Activated T-helper 17 cell treated with anti-CD3 and anti-CD28 coated beads, Interleukin-2, amount 50 U/mL, for 72 hours (primary cell): Measurements from ENCODE around the gene MPPED2. TPM values are rescaled to one million over a fixed set of nuclear protein-coding genes. Genes with fewer than 3 reads are reported as not detected.
"Not testable (repeated sequence)": the region's sequence is repeated elsewhere in the genome, so short reads cannot be mapped to it uniquely, and the experiment has no call there.

Experiments used
- ATAC-seq: fragments of 150-1000 bp; cut with Tn5 transposase; replicated peaks from 2 replicates; pipeline ENCODE4 v1.10.0; 2021; ENCODE audit warnings: mild to moderate bottlenecking, moderate library complexity
- H3K27ac Mint-ChIP-seq: one replicate; pipeline ENCODE4 v1.8.0; 2022; ENCODE audit warnings: mixed read lengths
- H3K27me3 Mint-ChIP-seq: one replicate; pipeline ENCODE4 v1.8.0; 2022; ENCODE audit warnings: mixed read lengths
- H3K36me3 Mint-ChIP-seq: one replicate; pipeline ENCODE4 v1.8.0; 2022; ENCODE audit warnings: low read depth, mild to moderate bottlenecking, mixed read lengths
- H3K4me1 Mint-ChIP-seq: one replicate; pipeline ENCODE4 v1.8.0; 2022; ENCODE audit warnings: mixed read lengths
- H3K4me3 Mint-ChIP-seq: one replicate; pipeline ENCODE4 v1.8.0; 2022; ENCODE audit warnings: mild to moderate bottlenecking, mixed read lengths
- H3K9me3 Mint-ChIP-seq: one replicate; pipeline ENCODE4 v1.8.0; 2022; ENCODE audit warnings: mixed read lengths
- total RNA-seq, 2 donors: library from RNA; stranded (reverse); gene quantifications; one replicate each; pipeline ENCODE4 v1.2.3, GENCODE V29; 2022

The MPPED2 gene
- total RNA-seq, 2 donors from 2014 or later: not detected

DNA sequence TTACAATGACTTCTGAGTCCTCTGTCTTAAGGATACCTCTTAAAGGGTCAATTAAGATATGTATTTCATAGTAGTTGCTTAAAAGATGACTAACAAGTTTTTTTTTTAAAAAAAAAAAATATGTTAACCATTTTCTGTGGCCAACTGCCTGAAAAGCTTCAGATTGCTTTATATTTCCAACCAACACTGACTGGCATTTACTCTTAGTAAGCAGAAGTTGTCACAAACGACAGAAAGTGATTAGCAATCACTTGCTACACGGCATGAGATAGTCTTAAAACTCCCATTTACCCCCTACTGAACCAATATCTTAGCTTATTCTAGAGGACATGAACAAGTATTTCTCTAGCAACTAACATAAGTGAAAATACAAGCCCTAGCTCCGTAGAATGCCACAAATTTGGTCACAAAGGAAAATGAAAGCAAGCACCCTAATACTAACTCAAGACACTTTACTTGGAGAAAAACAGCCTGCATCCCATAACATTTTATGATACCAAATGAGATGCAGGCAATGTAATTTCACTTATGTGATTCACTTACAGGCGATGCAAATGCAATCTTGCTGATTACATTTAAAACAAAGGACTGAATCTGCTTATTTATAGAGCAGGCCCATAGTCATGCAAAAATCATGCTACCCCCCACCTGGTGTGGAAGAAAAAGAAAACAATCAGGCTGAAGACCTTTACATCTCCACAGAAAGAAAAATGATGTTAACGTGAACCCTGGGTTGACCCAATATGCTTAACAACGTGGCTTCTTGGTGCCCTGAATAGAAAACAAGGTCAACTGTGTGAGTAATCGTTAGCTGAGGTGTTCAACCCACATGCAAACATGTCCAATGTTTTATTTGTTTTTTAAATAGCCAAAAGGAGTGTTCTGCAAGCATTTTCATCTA, 25.7 kb downstream of the MPPED2 start:
- Mint-ChIP-seq H3K4me3 (no peak overlapping the region), H3K9me3 (no peaks in the 10 kb centered on the region), H3K36me3 (no peaks in the 10 kb centered on the region), H3K4me1 (no peaks in the 10 kb centered on the region), H3K27ac (no peak overlapping the region), H3K27me3 (peaks cover 3% of the 10 kb centered on the region)
- ATAC-seq: no peak

DNA sequence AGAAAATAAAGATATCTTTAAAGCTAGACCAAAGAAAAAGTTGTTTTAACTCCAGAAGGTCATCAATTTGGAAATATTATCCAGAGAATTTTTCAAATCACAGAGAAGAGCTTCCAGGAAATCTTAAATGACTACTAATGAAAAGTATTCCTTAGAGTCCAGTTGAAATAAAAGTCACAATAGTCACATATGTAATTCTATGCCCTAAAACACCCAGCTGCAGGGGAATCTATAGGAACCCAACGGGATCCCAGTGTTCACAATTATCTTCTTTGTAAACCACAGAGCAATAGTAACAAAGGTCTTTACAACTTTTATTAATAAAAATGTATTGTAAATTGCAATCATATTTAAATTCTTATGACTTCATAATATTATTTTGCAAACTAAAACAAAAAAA, 27.1 kb downstream of the MPPED2 start:
- H3K27ac Mint-ChIP-seq: no peak overlapping the region
- ATAC-seq: no peak
- no peak overlapping the region for H3K4me3 Mint-ChIP-seq

DNA sequence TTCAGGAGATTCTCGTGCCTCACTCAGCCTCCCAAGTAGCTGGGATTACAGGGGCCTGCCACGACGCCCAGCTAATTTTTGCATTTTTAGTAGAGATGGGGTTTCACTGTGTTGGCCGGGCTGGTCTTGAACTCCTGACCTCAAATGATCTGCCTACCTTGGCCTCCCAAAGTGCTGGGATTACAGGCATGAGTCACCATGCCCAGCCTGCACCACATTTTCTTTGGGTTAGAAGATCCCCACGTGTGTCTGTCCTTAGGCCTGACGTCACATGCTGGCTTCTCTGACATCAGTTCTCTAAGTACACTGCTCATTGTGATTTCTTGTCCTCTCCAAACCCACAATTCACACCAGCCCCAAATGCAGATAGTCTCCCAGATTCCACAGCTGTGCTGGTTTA, 31.6 kb downstream of the MPPED2 start:
- not testable (repeated sequence) for H3K4me3 Mint-ChIP-seq, H3K27me3 Mint-ChIP-seq, H3K9me3 Mint-ChIP-seq, H3K4me1 Mint-ChIP-seq, ATAC-seq, H3K27ac Mint-ChIP-seq, H3K36me3 Mint-ChIP-seq

More for the DNA sequence above, 27.1 kb downstream of the MPPED2 start:
- peaks cover 6% of the 10 kb centered on the region for H3K27me3 Mint-ChIP-seq
- H3K9me3 Mint-ChIP-seq: no peaks in the 10 kb centered on the region
- no peaks in the 10 kb centered on the region for H3K36me3 Mint-ChIP-seq
- no peaks in the 10 kb centered on the region for H3K4me1 Mint-ChIP-seq

DNA sequence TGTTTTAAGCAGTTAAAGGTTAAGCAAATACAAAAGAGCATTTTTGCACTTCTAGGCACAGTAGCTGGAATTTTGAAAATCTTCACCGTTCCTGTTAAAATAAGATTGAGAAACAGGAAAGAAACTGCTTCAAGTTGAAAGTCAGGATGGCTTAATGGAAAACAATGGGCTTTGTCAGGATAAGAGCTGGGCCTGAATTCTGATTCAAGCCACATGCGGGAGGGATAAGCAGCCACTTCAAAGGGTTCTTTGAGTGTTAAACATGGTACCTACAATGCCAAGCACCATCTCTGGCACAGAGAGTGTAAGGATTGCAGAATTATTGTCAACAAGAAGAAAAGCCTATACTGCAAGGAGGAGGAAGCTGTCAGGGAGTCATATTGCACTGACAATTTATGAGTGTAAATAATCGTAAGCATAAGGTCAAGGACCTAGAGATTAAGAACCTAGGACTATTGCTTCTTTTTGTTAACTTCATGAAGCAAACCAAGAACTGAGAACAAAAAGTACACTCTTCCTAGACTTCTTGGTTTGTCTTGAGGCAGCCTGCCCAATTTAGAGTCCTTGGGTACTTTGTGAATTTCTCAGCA, 32.5 kb downstream of the MPPED2 start:
- no peak overlapping the region for H3K27ac Mint-ChIP-seq
- H3K36me3 Mint-ChIP-seq: no peaks in the 10 kb centered on the region
- no peak for ATAC-seq
- no peak overlapping the region for H3K4me3 Mint-ChIP-seq
- H3K27me3 Mint-ChIP-seq: peaks cover 4% of the 10 kb centered on the region
- no peaks in the 10 kb centered on the region for H3K9me3 Mint-ChIP-seq
- H3K4me1 Mint-ChIP-seq: no peaks in the 10 kb centered on the region

DNA sequence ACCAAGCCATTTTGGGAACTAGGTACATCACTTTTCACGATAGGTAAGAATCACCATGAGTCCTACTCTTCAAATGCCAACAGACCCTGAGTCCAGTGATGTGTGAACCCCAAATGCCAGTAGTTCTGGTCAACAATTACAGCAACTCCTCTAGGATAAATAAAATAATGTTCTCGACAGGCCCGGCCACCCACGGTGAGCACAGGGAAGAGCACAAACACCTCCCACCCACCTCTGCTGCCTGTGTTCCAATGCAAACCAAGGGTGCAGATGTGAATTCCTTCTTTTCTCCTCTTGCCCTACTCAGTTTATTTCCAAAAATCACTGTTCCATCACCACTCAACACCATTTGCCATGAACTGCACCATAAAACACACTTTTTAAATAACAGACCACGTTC, 33.3 kb downstream of the MPPED2 start:
- Mint-ChIP-seq H3K27ac (no peak overlapping the region), H3K27me3 (peaks cover 4% of the 10 kb centered on the region), H3K4me1 (no peaks in the 10 kb centered on the region), H3K9me3 (no peaks in the 10 kb centered on the region), H3K36me3 (no peaks in the 10 kb centered on the region), H3K4me3 (no peak overlapping the region)
- ATAC-seq: no peak

DNA sequence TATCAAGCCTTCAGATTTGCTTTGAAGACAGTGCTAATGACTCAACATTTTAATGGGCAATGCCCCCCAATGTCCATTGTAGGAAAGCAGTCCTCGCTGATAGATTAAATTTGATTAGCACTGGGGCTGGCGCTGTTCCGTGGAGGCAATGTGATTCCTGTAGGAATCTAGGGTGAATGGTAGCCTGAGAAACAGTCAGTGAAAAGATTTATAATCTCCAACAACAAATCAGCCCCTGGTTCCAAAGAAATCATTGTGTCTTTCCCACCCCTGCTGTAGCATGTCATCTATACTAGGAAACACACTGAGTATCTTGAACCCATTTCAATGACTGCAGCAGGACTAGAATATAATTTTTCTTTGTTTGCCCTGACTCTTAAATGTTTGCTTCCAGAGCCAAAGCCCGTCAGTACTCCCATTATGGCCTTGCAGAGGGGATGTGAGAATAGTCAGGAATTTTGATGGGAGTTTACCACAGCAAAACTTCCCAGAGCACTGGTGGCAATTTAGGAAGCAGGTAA, 36.1 kb downstream of the MPPED2 start:
- Mint-ChIP-seq H3K27me3 (peaks cover 4% of the 10 kb centered on the region), H3K27ac (no peak overlapping the region), H3K4me1 (no peaks in the 10 kb centered on the region), H3K4me3 (no peak overlapping the region), H3K9me3 (no peaks in the 10 kb centered on the region), H3K36me3 (no peaks in the 10 kb centered on the region)
- no peak for ATAC-seq

DNA sequence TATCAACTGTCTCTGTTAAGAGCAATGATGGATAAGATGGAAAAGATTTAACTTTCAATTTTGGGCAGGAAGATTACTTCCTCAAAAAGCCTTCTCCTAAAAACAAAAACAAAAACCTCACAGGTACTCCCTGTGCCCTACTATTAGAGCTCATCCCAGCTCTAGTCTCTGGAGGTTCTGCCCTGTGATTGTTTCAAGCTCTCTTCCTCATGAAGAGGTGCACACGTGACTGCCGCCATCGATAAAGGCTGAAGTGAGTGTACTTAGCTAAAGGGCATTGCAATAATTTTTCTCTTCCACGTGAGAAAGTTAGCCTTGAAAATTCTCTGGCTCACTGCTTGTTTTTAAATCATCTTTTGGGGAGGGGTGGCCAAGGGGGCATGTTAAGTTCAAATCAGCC, 36.6 kb downstream of the MPPED2 start:
- no peaks in the 10 kb centered on the region for H3K27me3 Mint-ChIP-seq
- no peaks in the 10 kb centered on the region for H3K4me1 Mint-ChIP-seq
- no peak overlapping the region for H3K27ac Mint-ChIP-seq
- no peaks in the 10 kb centered on the region for H3K9me3 Mint-ChIP-seq
- H3K36me3 Mint-ChIP-seq: no peaks in the 10 kb centered on the region
- no peak overlapping the region for H3K4me3 Mint-ChIP-seq
- no peak for ATAC-seq

DNA sequence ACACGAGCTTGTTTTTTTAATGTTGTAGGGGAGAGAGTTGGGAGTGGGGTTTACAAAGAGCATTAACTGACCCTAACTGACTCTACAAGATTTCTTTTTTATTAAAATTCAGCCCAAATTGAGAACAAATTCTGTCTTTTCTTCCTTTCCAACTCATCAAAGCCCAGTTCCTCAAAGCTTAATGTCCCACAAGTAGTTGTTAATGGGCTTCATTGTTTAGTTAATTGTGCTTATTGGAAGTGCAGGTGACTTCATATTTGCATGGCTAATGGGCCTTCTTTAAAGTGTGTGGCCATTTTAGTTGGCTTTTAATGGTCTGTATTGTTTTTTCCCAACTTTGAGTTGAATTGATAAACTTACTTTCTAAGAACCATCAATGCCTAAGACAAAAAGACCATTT, 39.8 kb downstream of the MPPED2 start:
- Mint-ChIP-seq H3K27ac (no peak overlapping the region), H3K36me3 (no peaks in the 10 kb centered on the region), H3K4me3 (no peak overlapping the region), H3K9me3 (no peaks in the 10 kb centered on the region), H3K4me1 (no peaks in the 10 kb centered on the region), H3K27me3 (no peaks in the 10 kb centered on the region)
- no peak for ATAC-seq

DNA sequence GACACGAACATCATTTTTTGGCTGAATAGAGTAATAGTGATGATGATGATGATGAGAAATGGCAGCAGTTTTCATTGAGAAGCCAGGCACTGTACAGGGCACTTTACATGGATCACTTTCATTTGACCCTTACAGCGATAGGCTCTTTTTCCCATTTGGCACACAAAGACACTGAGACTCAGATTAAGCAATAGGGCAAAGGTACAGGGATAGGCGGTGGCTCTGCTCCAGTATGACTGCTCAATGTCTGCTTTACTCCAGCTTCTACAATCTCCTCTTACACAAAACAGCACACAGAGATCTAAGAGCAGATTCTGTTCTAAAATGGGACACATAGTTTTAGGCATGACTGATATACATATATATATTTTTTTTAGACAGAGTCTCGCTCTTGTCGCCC, 40.6 kb downstream of the MPPED2 start:
- Mint-ChIP-seq H3K4me3 (no peak overlapping the region), H3K27me3 (no peaks in the 10 kb centered on the region)

DNA sequence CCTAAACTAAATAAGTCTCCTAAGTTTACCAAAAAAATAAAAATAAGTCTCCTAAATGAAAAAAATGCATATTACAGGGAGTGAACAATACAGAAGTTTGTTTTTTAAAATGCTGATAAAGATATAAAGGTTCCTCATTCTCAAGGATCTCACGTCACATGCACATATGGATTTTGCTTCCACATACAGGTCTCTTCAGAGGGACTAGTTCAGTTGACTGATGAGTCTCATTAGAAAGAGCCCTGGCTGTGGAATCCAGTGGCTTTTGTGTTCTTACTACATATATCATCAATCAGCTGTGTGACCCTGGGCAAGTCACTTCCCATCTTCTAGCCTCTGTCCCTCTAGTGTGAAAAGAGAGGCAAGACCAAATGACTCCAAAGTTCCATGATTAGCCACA, 43.1 kb downstream of the MPPED2 start:
- no peak overlapping the region for H3K27ac Mint-ChIP-seq

More for the DNA sequence above, 40.6 kb downstream of the MPPED2 start:
- ATAC-seq: no peak
- H3K27ac Mint-ChIP-seq: no peak overlapping the region
- H3K36me3 Mint-ChIP-seq: no peaks in the 10 kb centered on the region
- no peaks in the 10 kb centered on the region for H3K4me1 Mint-ChIP-seq
- no peaks in the 10 kb centered on the region for H3K9me3 Mint-ChIP-seq

DNA sequence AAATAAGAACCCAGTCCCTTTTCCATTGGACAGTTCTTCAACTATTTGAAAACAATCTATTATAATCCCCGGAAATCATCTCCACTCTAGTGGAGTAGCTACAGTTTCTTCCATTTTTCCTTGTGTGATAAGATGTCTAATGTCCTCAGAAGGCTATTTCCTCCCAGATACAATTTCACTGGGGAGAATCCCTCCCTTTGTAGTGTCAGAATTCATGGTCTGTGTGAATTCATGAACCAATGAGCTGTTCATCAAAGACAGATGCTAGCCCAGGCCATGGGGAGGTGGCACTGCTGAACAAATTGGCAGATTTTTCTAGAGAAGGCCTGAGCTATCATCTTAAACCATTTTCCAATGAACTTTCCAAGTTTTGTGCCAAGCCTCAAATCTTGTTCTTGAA, 45.4 kb downstream of the MPPED2 start:
- Mint-ChIP-seq H3K9me3 (no peaks in the 10 kb centered on the region), H3K4me3 (no peak overlapping the region), H3K27ac (no peak overlapping the region), H3K36me3 (no peaks in the 10 kb centered on the region), H3K4me1 (no peaks in the 10 kb centered on the region), H3K27me3 (no peaks in the 10 kb centered on the region)
- ATAC-seq: no peak

More for the DNA sequence above, 43.1 kb downstream of the MPPED2 start:
- H3K4me1 Mint-ChIP-seq: no peaks in the 10 kb centered on the region
- H3K9me3 Mint-ChIP-seq: no peaks in the 10 kb centered on the region
- no peak for ATAC-seq
- no peak overlapping the region for H3K4me3 Mint-ChIP-seq
- H3K36me3 Mint-ChIP-seq: no peaks in the 10 kb centered on the region
- H3K27me3 Mint-ChIP-seq: no peaks in the 10 kb centered on the region

DNA sequence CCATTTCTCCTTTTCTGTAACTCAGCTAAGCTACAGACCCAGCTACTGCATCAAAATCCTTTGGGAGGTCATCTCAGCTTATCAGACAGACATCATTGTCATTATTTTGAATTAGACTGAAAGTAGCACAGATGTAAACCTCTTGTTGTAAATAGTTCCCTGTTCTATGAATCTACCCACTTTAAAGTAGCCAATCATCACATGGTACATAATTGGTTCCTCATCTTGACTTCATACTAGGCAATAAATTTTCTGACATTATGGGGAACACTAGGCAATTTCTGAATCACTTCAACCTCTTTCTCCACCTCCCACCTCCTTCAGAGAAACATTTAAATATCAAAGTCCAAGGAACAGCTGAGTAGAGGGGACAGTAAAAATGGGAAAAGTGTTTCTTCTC, 47.9 kb downstream of the MPPED2 start:
- ATAC-seq: no peak
- no peaks in the 10 kb centered on the region for H3K9me3 Mint-ChIP-seq
- no peaks in the 10 kb centered on the region for H3K27me3 Mint-ChIP-seq
- no peaks in the 10 kb centered on the region for H3K36me3 Mint-ChIP-seq
- H3K27ac Mint-ChIP-seq: no peak overlapping the region
- H3K4me1 Mint-ChIP-seq: no peaks in the 10 kb centered on the region
- no peak overlapping the region for H3K4me3 Mint-ChIP-seq

DNA sequence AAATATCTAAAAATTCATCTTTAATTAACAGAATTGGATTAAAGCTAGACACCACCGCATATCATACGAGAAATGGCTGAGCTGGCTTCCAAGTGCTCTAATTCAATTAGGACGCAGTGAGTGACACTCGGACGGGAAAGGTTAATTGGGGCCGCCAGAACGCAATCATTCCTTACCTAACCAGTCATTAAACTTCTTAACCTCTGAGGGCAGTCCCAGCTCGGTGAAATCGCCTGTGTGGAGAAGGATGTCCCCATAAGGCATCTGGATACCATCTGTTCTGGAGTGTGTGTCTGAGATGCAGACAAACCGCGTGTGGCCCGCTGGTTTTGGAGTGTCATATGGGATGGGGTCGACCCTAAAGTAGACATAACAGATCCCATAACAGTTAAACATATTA, 50.3 kb downstream of the MPPED2 start:
- Mint-ChIP-seq H3K27ac (no peak overlapping the region), H3K4me1 (no peaks in the 10 kb centered on the region), H3K4me3 (no peak overlapping the region), H3K36me3 (no peaks in the 10 kb centered on the region), H3K27me3 (no peaks in the 10 kb centered on the region), H3K9me3 (no peaks in the 10 kb centered on the region)
- no peak for ATAC-seq

DNA sequence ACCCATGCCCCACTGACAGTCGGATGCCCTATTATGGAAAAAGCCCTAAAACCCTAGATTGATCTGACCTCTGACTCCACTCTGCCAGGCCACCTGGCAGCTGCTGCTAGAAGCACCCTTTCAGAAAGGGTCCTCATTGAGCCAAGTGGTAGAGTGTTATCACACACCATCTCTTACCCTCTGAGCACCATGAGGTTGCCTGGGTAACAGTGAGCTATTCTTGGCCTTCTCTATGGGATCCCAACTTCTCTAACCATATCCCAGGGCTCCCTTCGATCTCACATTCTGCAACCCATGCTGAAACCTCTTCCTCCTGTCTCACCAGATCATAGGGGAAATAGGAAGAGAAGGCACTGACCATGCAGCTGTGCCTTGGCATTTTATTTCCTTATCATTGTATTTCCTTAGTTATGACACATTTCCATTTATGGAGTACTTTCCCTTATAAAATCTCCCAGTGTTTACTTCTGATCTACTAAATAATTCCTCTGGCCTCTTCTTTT, 52.7 kb downstream of the MPPED2 start:
- ATAC-seq: no peak
- Mint-ChIP-seq H3K4me3 (no peak overlapping the region), H3K36me3 (no peaks in the 10 kb centered on the region), H3K27ac (no peak overlapping the region), H3K4me1 (no peaks in the 10 kb centered on the region), H3K9me3 (no peaks in the 10 kb centered on the region), H3K27me3 (peaks cover 5% of the 10 kb centered on the region)

DNA sequence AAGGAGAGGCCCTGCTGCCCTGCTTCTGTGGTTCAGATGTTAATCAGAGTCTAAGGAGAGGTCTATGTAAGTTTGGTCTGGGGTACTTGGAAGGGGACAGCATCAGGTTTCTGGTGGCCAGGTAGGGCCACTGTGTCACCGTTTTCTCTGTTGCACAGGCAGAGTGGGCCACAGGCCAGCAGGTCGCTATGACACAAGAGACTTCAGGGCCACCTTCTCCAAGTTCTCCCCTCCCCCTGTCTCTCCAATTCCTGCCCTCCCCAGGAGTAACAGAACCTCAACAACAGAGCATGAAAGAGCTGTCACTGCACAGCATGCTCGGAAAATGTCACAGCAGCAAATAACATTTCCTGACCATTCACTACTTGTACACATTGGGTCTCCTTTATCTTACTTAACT, 58.6 kb downstream of the MPPED2 start:
- Mint-ChIP-seq H3K4me3 (no peak overlapping the region), H3K27me3 (peaks cover 8% of the 10 kb centered on the region), H3K9me3 (no peaks in the 10 kb centered on the region), H3K36me3 (no peaks in the 10 kb centered on the region), H3K4me1 (no peaks in the 10 kb centered on the region), H3K27ac (no peak overlapping the region)
- ATAC-seq: no peak
